ENCODE results near the gene EIF3A. TPM values are rescaled to one million over a fixed set of nuclear protein-coding genes. Genes with fewer than 3 reads are reported as not detected.

EIF3A gene
- total RNA-seq, 1 donor from 2014 or later = 146 TPM

DNA sequence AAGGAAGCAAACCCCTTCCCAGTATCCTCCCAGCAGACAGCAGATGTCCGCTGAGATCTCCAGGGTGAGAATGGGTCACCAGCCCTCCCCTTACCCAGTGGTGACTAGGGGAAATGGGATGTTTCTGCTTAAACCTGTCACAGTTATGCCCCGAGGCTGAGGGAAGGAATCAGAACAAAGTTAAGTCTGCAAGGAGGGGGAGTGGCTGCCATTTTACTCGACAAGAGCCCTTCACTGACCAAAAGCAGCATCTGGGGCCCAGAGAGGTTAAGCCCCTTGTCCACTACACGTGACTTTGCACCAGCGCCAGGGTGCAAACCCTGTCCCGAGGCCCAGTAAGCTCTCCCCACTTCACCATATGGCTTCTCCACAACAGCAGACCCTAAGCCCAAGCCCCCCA lies 55.7 kb downstream of the EIF3A start:
- no peaks in the 10 kb centered on the region for H3K36me3 Mint-ChIP-seq (ENCODE audit: unreplicated experiment)
- no peaks in the 10 kb centered on the region for H3K27me3 Mint-ChIP-seq (ENCODE audit: unreplicated experiment)
- H3K9me3 Mint-ChIP-seq (ENCODE audit: unreplicated experiment) = no peaks in the 10 kb centered on the region
- TF ChIP-seq, protein P1, sequence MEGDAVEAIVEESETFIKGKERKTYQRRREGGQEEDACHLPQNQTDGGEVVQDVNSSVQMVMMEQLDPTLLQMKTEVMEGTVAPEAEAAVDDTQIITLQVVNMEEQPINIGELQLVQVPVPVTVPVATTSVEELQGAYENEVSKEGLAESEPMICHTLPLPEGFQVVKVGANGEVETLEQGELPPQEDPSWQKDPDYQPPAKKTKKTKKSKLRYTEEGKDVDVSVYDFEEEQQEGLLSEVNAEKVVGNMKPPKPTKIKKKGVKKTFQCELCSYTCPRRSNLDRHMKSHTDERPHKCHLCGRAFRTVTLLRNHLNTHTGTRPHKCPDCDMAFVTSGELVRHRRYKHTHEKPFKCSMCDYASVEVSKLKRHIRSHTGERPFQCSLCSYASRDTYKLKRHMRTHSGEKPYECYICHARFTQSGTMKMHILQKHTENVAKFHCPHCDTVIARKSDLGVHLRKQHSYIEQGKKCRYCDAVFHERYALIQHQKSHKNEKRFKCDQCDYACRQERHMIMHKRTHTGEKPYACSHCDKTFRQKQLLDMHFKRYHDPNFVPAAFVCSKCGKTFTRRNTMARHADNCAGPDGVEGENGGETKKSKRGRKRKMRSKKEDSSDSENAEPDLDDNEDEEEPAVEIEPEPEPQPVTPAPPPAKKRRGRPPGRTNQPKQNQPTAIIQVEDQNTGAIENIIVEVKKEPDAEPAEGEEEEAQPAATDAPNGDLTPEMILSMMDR (IDR thresholded peaks at IDR 0.05) = no peak
- peaks cover 70% of the 10 kb centered on the region for H3K4me1 Mint-ChIP-seq (ENCODE audit: unreplicated experiment)
- H3K27ac Mint-ChIP-seq (ENCODE audit: unreplicated experiment) = peak overlapping the region; percentile 66
- no peak overlapping the region for H3K4me3 Mint-ChIP-seq (ENCODE audit: unreplicated experiment)
- no peak for DNase-seq (ENCODE audit: extremely low spot score, unreplicated experiment)

DNA sequence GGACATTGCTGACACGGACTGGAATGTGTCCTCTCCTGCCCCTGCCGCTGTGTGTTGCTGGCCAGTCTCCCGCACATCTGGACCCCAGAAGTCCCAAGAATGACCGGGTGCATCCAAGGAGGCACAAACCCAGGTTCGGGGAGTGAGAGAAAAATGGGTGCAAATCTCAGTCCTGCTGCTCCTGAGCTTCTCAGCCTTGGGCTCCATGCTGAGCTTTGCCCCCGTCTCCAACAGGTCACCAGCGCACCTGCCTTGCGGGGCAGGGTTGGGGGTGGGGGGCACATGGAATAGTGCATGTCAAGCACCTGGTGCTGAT lies 57.1 kb downstream of the EIF3A start:
- Mint-ChIP-seq H3K4me3 (ENCODE audit: unreplicated experiment) (peak overlapping the region; percentile 35), H3K36me3 (ENCODE audit: unreplicated experiment) (no peaks in the 10 kb centered on the region), H3K27ac (ENCODE audit: unreplicated experiment) (peak overlapping the region; percentile 69), H3K4me1 (ENCODE audit: unreplicated experiment) (peaks cover 71% of the 10 kb centered on the region), H3K27me3 (ENCODE audit: unreplicated experiment) (no peaks in the 10 kb centered on the region), H3K9me3 (ENCODE audit: unreplicated experiment) (no peaks in the 10 kb centered on the region)
- no peak for DNase-seq (ENCODE audit: extremely low spot score, unreplicated experiment)
- TF ChIP-seq, protein P1 (IDR thresholded peaks at IDR 0.05) = no peak

DNA sequence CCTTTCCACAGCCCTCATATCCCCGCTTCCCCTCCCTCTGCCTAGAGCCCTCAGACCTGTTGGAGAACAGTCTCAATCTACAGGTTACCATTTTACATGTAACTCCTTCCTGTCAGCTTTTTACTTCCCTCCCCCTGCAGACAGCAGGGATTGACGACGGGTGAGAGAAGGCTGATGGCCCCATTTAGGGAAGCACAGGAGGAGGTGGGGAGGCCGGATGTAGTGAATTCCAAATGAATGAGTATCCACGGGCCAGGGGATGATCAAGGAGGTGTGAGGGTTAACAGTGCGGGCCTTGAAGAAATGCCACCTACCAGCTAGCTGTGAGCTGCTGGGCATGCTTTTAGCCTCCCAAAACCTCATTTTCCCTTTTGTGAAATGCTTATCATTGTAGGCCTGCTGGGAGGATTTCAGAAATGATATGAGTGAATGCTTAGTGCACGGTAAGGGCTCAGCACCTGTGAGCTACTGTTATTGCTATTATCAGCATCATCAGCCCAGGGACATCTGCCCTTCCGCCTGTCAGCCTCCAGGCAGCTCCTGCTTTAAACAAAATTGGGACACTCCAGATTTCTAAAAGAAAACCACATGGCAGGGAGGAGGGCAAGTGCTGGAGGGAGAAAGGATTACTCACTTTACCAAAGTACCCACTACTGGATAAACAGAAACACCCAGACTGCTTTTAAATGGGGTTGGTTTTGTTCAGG lies 57.6 kb downstream of the EIF3A start:
- Mint-ChIP-seq H3K4me1 (ENCODE audit: unreplicated experiment) (peaks cover 68% of the 10 kb centered on the region), H3K4me3 (ENCODE audit: unreplicated experiment) (peak overlapping the region; percentile 35), H3K27ac (ENCODE audit: unreplicated experiment) (peak overlapping the region; percentile 69), H3K27me3 (ENCODE audit: unreplicated experiment) (no peaks in the 10 kb centered on the region), H3K9me3 (ENCODE audit: unreplicated experiment) (no peaks in the 10 kb centered on the region), H3K36me3 (ENCODE audit: unreplicated experiment) (no peaks in the 10 kb centered on the region)
- TF ChIP-seq, protein P1 (IDR thresholded peaks at IDR 0.05) = no peak
- DNase-seq (ENCODE audit: extremely low spot score, unreplicated experiment) = peak; percentile 34

DNA sequence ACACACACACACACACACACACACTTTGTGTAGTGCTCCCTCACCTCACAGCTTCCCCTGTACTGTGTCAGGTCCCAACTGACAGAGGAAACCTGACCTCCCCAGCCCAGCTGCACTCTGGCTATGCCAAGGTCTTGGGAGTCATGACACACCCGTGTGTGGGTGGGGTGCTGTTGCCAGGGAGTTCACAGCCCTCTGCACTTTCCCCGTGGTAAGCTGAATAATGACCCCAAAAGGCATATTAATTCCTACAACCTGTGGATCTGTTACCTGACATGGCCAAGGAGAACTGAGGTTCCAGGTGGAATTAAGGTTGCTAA lies 60.0 kb downstream of the EIF3A start:
- Mint-ChIP-seq H3K36me3 (ENCODE audit: unreplicated experiment) (no peaks in the 10 kb centered on the region), H3K4me1 (ENCODE audit: unreplicated experiment) (peaks cover 44% of the 10 kb centered on the region), H3K27ac (ENCODE audit: unreplicated experiment) (no peak overlapping the region), H3K4me3 (ENCODE audit: unreplicated experiment) (no peak overlapping the region), H3K27me3 (ENCODE audit: unreplicated experiment) (peaks cover 2% of the 10 kb centered on the region), H3K9me3 (ENCODE audit: unreplicated experiment) (no peaks in the 10 kb centered on the region)
- TF ChIP-seq, protein P1 (IDR thresholded peaks at IDR 0.05) = no peak
- no peak for DNase-seq (ENCODE audit: extremely low spot score, unreplicated experiment)

DNA sequence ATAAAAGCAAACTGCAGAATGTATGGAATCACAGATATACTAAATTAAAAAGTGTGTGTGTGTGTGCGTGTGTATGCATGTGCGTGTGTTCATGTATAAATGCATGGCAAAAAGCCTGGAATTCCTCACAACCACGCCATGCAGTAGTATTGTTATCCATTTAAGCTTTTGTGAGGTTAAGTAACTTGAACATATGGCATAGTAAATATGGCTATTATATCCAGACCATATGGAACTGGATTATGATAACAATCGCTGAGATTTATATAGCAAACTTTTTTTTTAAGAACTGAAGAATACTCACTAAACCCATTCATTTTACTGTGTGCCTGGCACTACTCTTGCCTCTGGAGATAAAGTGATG lies 73.4 kb downstream of the EIF3A start:
- peaks cover 24% of the 10 kb centered on the region for H3K4me1 Mint-ChIP-seq (ENCODE audit: unreplicated experiment)
- no peaks in the 10 kb centered on the region for H3K36me3 Mint-ChIP-seq (ENCODE audit: unreplicated experiment)
- no peak overlapping the region for H3K4me3 Mint-ChIP-seq (ENCODE audit: unreplicated experiment)
- no peaks in the 10 kb centered on the region for H3K27me3 Mint-ChIP-seq (ENCODE audit: unreplicated experiment)
- no peak overlapping the region for H3K27ac Mint-ChIP-seq (ENCODE audit: unreplicated experiment)
- TF ChIP-seq, protein P1 (IDR thresholded peaks at IDR 0.05) = no peak
- DNase-seq (ENCODE audit: extremely low spot score, unreplicated experiment) = no peak
- no peaks in the 10 kb centered on the region for H3K9me3 Mint-ChIP-seq (ENCODE audit: unreplicated experiment)

All from osteocyte (in vitro differentiated cells).